GM12891 (cell line): ENCODE data around the gene SOX12.

Experiments used
- DNase-seq: peaks from one replicate; pipeline ENCODE4 v3.0.0; 2011; ENCODE audit warnings: low spot score; ENCODE audit not compliant: insufficient read length
- FAIRE-seq: peaks from 2 replicates; lab custom pipeline; 2011; peaks lifted over from hg19 to GRCh38; lab: Jason Lieb, UNC
- PAX5 ChIP-seq: IDR thresholded peaks from 2 replicates; pipeline ENCODE4 v1.6.1; 2011; ENCODE audit warnings: low read length, moderate library complexity, mild to moderate bottlenecking; ENCODE audit not compliant: insufficient read depth, severe bottlenecking
- POLR2A ChIP-seq: IDR thresholded peaks from 2 replicates; pipeline ENCODE4 v1.6.1; 2011; ENCODE audit warnings: low read depth, low read length, control low read depth
- POLR2AphosphoS5 ChIP-seq: IDR thresholded peaks from 2 replicates; pipeline ENCODE4 v1.6.1; 2011; ENCODE audit warnings: low read depth, low read length, control low read depth
- POU2F2 ChIP-seq: IDR thresholded peaks from 2 replicates; pipeline ENCODE4 v1.6.1; 2011; ENCODE audit warnings: low read depth, mild to moderate bottlenecking, control low read depth, low read length, moderate library complexity
- SPI1 ChIP-seq: IDR thresholded peaks from 2 replicates; pipeline ENCODE4 v1.6.1; 2011; ENCODE audit warnings: low read depth, low read length, control low read depth
- TAF1 ChIP-seq: IDR thresholded peaks from 2 replicates; pipeline ENCODE4 v1.6.1; 2011; ENCODE audit warnings: low read depth, low read length, control low read depth

SOX12 gene

DNA sequence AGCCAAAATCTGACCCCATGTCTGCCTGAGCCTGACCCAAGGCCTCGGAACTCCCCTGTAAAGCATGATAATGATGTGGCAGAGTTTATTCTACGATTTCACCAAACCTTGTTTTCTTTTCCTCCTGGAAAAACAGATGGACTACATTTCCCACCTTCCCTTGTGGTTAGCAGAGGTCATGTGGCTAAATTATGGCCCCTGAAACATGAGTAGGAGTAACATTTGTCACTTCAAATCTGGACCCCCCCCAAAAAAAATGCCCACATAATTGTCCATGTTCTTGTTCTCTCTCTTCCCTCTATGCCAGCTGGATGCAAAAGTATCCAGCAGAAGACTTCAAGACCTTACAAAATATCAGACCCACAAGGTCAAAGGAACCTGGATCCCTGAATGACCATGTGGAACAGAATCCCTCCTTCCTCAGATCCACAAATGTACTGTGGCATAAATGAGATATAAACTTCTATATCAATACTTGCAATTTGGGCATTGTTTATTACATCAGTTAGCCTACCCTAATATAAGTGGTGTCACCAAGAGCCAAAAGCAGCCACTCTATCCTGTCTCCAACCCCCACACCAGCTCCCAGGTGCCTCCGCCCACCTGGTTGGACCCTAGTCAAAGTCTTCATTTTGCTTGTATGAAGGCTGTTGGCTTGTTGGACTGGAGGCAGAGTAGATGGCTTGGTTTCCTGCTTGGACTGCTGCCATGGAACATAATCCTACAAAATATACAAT lies 36.2 kb upstream of the SOX12 start:
- FAIRE-seq (peak; percentile 67), DNase-seq (no peak)
- TF ChIP-seq POLR2A (no peak), POU2F2 (no peak), POLR2AphosphoS5 (no peak), PAX5 (no peak), TAF1 (no peak), SPI1 (no peak)

DNA sequence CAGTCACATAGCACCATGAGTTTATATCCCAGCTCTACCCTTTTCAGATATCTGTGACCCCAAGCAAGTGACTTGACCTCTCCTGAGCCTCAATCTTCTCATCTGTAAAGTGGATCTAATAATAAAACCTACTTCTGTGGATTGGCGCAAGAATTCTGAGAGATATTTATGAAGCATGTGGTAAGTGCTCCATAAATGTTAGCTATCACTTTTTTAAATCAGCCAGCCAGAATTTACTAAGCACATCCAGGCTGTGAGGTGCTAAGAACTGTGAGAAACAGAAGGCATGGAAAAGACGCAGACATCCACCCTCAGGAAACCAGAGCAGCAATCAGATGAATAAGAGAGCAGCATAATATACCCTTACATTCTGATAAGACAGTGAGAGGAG lies 35.7 kb upstream of the SOX12 start:
- DNase-seq (no peak), FAIRE-seq (no peak)
- TF ChIP-seq PAX5 (no peak), TAF1 (no peak), POLR2AphosphoS5 (no peak), SPI1 (no peak)

GRCh38 chr20:290084-290831 lies 35.1 kb upstream of the SOX12 start, which contains the start of gene C20orf96:
C20orf96 (minus strand) TSS chr20:290750; CDS start chr20:290610, 140 bp downstream.
- DNase-seq (peak; percentile 88), FAIRE-seq (peak; percentile 93)
- TF ChIP-seq PAX5 (no peak), POLR2AphosphoS5 (no peak), TAF1 (0 out of 2 replicates have a peak, but pooled peaks have one; percentile 15), POLR2A (peak; percentile 30; the same call in 1 of the 2 replicates), POU2F2 (0 out of 2 replicates have a peak, but pooled peaks have one; percentile 26), SPI1 (no peak)

DNA sequence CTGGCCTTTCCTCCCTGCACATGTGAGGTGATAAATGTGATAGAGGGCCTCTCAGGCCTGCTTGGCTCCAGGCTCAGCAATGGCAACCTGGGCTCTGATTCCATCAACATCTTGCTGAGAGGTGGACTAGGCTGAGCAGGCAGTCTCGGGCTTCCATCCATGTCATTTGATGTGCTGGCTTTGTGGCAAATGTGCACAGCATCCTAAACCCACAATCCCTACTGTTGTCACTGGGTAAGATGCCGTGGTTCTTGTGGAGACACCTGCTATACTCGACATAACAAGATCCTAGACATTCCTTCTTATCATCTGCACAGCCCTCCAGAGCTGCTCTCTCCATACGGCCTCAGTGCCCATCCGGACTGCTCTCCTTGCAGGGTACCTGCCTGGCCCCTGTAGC lies 30.8 kb upstream of the SOX12 start:
- DNase-seq (no peak), FAIRE-seq (no peak)
- TF ChIP-seq PAX5 (no peak), POLR2AphosphoS5 (no peak), POLR2A (no peak), TAF1 (no peak), POU2F2 (no peak), SPI1 (no peak)

GRCh38 chr20:295804-296203 lies 29.5 kb upstream of the SOX12 start:
- DNase-seq (no peak), FAIRE-seq (no peak)
- no peak for TF ChIP-seq POU2F2
- no peak for TF ChIP-seq TAF1
- no peak for TF ChIP-seq PAX5
- no peak for TF ChIP-seq POLR2AphosphoS5
- TF ChIP-seq POLR2A, result no peak
- no peak for TF ChIP-seq SPI1

DNA sequence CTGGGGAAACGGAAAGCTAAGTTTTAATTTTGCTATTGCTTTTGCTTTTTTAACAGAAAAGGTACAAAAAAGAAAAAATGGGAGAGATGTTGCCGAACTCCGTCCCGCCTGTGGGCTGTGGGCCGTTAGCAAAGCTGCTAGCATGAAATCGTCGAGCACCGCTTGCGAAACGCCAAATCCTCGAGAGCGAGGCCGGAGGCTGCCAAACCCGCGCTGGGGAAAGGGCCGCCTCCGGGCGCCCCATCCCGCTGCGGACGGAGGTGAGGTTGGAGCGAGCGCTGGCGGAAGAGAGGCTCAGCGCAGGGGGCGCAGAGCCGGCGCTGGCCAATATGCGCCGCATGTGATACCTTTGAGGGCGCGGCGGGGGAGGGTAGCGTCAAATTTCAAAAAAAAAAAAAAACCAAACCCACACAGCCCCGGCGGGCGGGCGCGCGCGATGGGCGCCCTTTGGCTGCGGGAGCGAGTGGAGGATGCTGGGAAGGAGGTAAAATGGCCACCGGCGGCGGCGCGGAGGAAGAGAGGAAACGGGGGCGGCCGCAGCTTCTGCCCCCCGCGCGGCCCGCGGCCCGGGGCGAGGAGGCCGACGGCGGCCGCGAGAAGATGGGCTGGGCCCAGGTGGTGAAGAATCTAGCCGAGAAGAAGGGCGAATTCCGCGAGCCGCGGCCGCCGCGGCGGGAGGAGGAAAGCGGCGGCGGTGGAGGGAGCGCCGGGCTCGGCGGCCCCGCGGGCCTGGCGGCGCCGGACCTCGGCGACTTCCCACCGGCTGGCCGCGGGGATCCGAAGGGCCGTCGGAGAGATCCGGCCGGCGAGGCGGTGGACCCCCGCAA lies 28.0 kb upstream of the SOX12 start, which contains the start of gene ZCCHC3:
Gene ZCCHC3, plus strand, starts transcription at position 473 of the 827 bp plus-strand sequence. Its CDS starts 17 bp downstream, at position 490.
- DNase-seq, result peak; percentile 85
- no peak for TF ChIP-seq SPI1
- peak; percentile 29; the same call in 1 of the 2 replicates for TF ChIP-seq POU2F2
- TF ChIP-seq POLR2AphosphoS5, result peak; percentile 59
- TF ChIP-seq PAX5, result peak; percentile 6
- TF ChIP-seq POLR2A, result peak; percentile 82
- peak; percentile 96 for TF ChIP-seq TAF1
- FAIRE-seq, result peak; percentile 74

DNA sequence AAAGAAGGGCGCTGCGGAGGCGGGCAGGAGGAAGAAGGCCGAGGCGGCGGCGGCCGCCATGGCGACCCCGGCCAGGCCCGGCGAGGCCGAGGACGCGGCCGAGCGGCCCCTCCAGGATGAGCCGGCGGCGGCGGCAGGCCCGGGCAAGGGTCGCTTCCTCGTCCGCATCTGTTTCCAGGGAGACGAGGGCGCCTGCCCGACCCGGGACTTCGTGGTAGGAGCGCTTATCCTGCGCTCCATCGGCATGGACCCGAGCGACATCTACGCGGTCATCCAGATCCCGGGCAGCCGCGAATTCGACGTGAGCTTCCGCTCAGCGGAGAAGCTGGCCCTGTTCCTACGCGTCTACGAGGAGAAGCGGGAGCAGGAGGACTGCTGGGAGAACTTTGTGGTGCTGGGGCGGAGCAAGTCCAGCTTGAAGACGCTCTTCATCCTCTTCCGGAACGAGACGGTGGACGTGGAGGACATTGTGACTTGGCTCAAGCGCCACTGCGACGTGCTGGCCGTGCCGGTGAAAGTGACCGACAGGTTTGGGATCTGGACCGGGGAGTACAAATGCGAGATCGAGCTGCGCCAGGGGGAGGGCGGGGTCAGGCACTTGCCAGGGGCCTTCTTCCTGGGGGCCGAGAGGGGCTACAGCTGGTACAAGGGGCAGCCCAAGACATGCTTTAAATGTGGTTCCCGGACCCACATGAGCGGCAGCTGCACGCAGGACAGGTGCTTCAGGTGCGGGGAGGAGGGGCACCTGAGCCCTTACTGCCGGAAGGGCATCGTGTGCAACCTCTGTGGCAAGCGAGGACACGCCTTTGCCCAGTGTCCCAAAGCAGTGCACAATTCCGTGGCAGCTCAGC lies 27.2 kb upstream of the SOX12 start:
- peak; percentile 94 for FAIRE-seq
- DNase-seq, result no peak
- TF ChIP-seq POLR2AphosphoS5, result peak; percentile 61; the same call in 1 of the 2 replicates
- TF ChIP-seq POU2F2, result 0 out of 2 replicates have a peak, but pooled peaks have one; percentile 7
- 0 out of 2 replicates have a peak, but pooled peaks have one; percentile 23 for TF ChIP-seq TAF1
- TF ChIP-seq SPI1, result no peak
- no peak for TF ChIP-seq PAX5
